Common myeloid progenitor, CD34-positive (primary cell): ENCODE results near the gene NEGR1.

Experiments used
- CTCF ChIA-PET: fragments of 350-600 bp; sonication (Branson Sonifier 250); formaldehyde crosslinking; loops from one replicate; lab custom pipeline; 2021; ENCODE audit warnings: antibody characterized with exemption; lab: Charles Lee
- POLR2A ChIA-PET: fragments of 350-600 bp; sonication (Branson Sonifier 250); formaldehyde crosslinking; loops from one replicate; lab custom pipeline; 2021; ENCODE audit warnings: antibody characterized with exemption; lab: Charles Lee
- DNase-seq, 3 donors: peaks; one replicate each; pipeline versions ENCODE4 v3.0.0 to v3.0.0-alpha.2; 2013
- H3K27ac ChIP-seq, 2 experiments: 1 replicate in 1 of 2; 2 replicates in 1 of 2; pipeline ENCODE4 v1.7.0; 2013; ENCODE audit warnings: inconsistent platforms in 2 of 2, low read length in 2 of 2, mild to moderate bottlenecking in 2 of 2, low read depth in 1 of 2, moderate library complexity in 1 of 2; ENCODE audit not compliant: severe bottlenecking in 2 of 2, insufficient read depth in 1 of 2, poor library complexity in 1 of 2
- H3K27me3 ChIP-seq, 5 experiments: replicated peaks in 2 of 5; 1 replicate in 3 of 5; 2 replicates in 2 of 5; pipeline versions ENCODE4 v1.6.1 to v1.7.0; 2013; ENCODE audit warnings: low read length in 4 of 5, mild to moderate bottlenecking in 2 of 5, moderate library complexity in 2 of 5, inconsistent platforms in 1 of 5; ENCODE audit not compliant: insufficient read depth in 5 of 5, control insufficient read depth in 4 of 5
- H3K36me3 ChIP-seq, 4 experiments: 1 replicate in 2 of 4; 2 replicates in 2 of 4; pipeline versions ENCODE4 v1.6.1 to v1.7.0; 2013; ENCODE audit warnings: low read length in 3 of 4, control low read depth in 1 of 4, mild to moderate bottlenecking in 1 of 4; ENCODE audit not compliant: control insufficient read depth in 4 of 4, insufficient read depth in 4 of 4
- H3K4me1 ChIP-seq, 4 experiments: 1 replicate in 3 of 4; 2 replicates in 1 of 4; pipeline versions ENCODE4 v1.6.1 to v1.7.1; 2013; ENCODE audit warnings: low read length in 3 of 4, mild to moderate bottlenecking in 3 of 4, control low read depth in 1 of 4, inconsistent platforms in 1 of 4, moderate library complexity in 1 of 4; ENCODE audit not compliant: control insufficient read depth in 4 of 4, insufficient read depth in 4 of 4; ENCODE audit errors: control extremely low read depth in 1 of 4
- H3K4me3 ChIP-seq, 7 experiments: 1 replicate in 4 of 7; 2 replicates in 3 of 7; pipeline versions ENCODE4 v1.5.1 to v1.7.0; 2013; ENCODE audit warnings: mild to moderate bottlenecking in 7 of 7, low read length in 6 of 7, moderate library complexity in 6 of 7, inconsistent platforms in 2 of 7, low read depth in 2 of 7, control low read depth in 1 of 7; ENCODE audit not compliant: insufficient read depth in 4 of 7, control insufficient read depth in 1 of 7; ENCODE audit errors: extremely low read depth in 1 of 7
- H3K9me3 ChIP-seq, 5 experiments: 1 replicate in 4 of 5; 2 replicates in 1 of 5; pipeline versions ENCODE4 v1.6.1 to v1.7.1; 2013; ENCODE audit warnings: low read length in 4 of 5, mild to moderate bottlenecking in 2 of 5, inconsistent platforms in 1 of 5, low read depth in 1 of 5, moderate library complexity in 1 of 5; ENCODE audit not compliant: control insufficient read depth in 4 of 5, insufficient read depth in 2 of 5; ENCODE audit errors: control extremely low read depth in 1 of 5
- WGBS: methylation state at CpG from one replicate; pipeline ENCODE4 v1.1.5; 2013; ENCODE audit not compliant: insufficient coverage; 5-methylcytosine and 5-hydroxymethylcytosine counted together

NEGR1 gene

GRCh38 chr1:72285074-72285425 lies 2.7 kb upstream of the NEGR1 start:
- 0% methylated on average over 2 of the region's 3 CpGs for WGBS
- H3K4me1 ChIP-seq = peaks cover 12 to 51% (median 32%) of the 10 kb centered on the region in 4 experiments
- H3K4me3 ChIP-seq = peak overlapping the region in 6 of 7 experiments; percentile 89 to 98 (median 96)
- H3K9me3 ChIP-seq = no peaks in the 10 kb centered on the region
- ChIA-PET CTCF (interaction anchor here (0.9 to 2.4 kb wide), 7 partner anchors 15 to 338 kb away, joined by 3 to 7 read pairs (median 4); no protein-coding TSS in a partner anchor), POLR2A (interaction anchor here (0.7 kb wide), 1 partner anchor 10 kb away, joined by 3 read pairs; no protein-coding TSS in a partner anchor)
- H3K36me3 ChIP-seq = no peaks in the 10 kb centered on the region
- DNase-seq = peak in 2 of 3 donors; percentile 34 to 42
- peak overlapping the region; percentile 86 to 96 for H3K27ac ChIP-seq
- H3K27me3 ChIP-seq = no peaks in the 10 kb centered on the region

GRCh38 chr1:72284348-72285073 lies 2.2 kb upstream of the NEGR1 start:
- POLR2A ChIA-PET = interaction anchor here (0.7 to 0.8 kb wide), 2 partner anchors 10 to 11 kb away, joined by 3 read pairs; no protein-coding TSS in a partner anchor
- CTCF ChIA-PET = interaction anchor here (0.7 to 1.9 kb wide), 8 partner anchors 14 to 339 kb away, joined by 3 to 5 read pairs (median 4); no protein-coding TSS in a partner anchor
- Histone ChIP-seq H3K4me1 (peaks cover 12 to 47% (median 29%) of the 10 kb centered on the region in 4 experiments), H3K4me3 (peak overlapping the region; percentile 35 to 98 (median 95)), H3K36me3 (no peaks in the 10 kb centered on the region), H3K9me3 (no peaks in the 10 kb centered on the region), H3K27me3 (no peaks in the 10 kb centered on the region), H3K27ac (peak overlapping the region; percentile 86 to 96)
- WGBS = 0% methylated on average over 12 of the region's 24 CpGs
- DNase-seq = peak; percentile 68 to 79 (median 70)

- H3K27ac ChIP-seq = peak overlapping the region; percentile 86 to 96
- CTCF ChIA-PET = interaction anchor here (0.7 to 1.9 kb wide), 7 partner anchors 14 to 339 kb away, joined by 3 to 5 read pairs (median 4); no protein-coding TSS in a partner anchor
- WGBS = 0% methylated on average over 1 of the region's 7 CpGs
- peaks cover 9 to 46% (median 29%) of the 10 kb centered on the region in 4 experiments for H3K4me1 ChIP-seq
- H3K36me3 ChIP-seq = no peaks in the 10 kb centered on the region
- POLR2A ChIA-PET = interaction anchor here (0.8 kb wide), 1 partner anchor 11 kb away, joined by 3 read pairs; no protein-coding TSS in a partner anchor
- no peak for DNase-seq
- no peaks in the 10 kb centered on the region for H3K9me3 ChIP-seq
- peak overlapping the region; percentile 89 to 98 (median 96) for H3K4me3 ChIP-seq
- no peaks in the 10 kb centered on the region for H3K27me3 ChIP-seq
Measured at GRCh38 chr1:72284084-72284347, 1.7 kb upstream of the NEGR1 start.

- Histone ChIP-seq H3K27ac (peak overlapping the region; percentile 86 to 96), H3K4me3 (peak overlapping the region; percentile 89 to 98 (median 96)), H3K9me3 (no peaks in the 10 kb centered on the region), H3K4me1 (peaks cover 7 to 44% (median 28%) of the 10 kb centered on the region in 4 experiments), H3K27me3 (no peaks in the 10 kb centered on the region), H3K36me3 (no peaks in the 10 kb centered on the region)
- whole genome bisulfite sequencing = under 1% methylated on average over 49 of the region's 56 CpGs
- ChIA-PET POLR2A (interaction anchor here (0.8 kb wide), 1 partner anchor 12 kb away, joined by 3 read pairs; no protein-coding TSS in a partner anchor), CTCF (interaction anchor here (0.7 to 1.9 kb wide), 8 partner anchors 13 to 340 kb away, joined by 3 to 6 read pairs (median 4); no protein-coding TSS in a partner anchor)
- DNase-seq = peak; percentile 67 to 88 (median 81)
Measured at GRCh38 chr1:72283307-72284083, 1.2 kb upstream of the NEGR1 start.

GRCh38 chr1:72283022-72283306 lies 625 bp upstream of the NEGR1 start:
- Histone ChIP-seq H3K4me3 (peak overlapping the region; percentile 89 to 98 (median 96)), H3K36me3 (no peaks in the 10 kb centered on the region), H3K27ac (peak overlapping the region; percentile 86 to 96), H3K4me1 (peaks cover 7 to 46% (median 28%) of the 10 kb centered on the region in 4 experiments), H3K27me3 (no peaks in the 10 kb centered on the region), H3K9me3 (no peaks in the 10 kb centered on the region)
- POLR2A ChIA-PET = no interaction called here
- 0% methylated on average over 7 of the region's 8 CpGs for WGBS
- CTCF ChIA-PET = interaction anchor here (0.9 to 1.9 kb wide), 3 partner anchors 82 to 275 kb away, joined by 3 to 6 read pairs (median 5); no protein-coding TSS in a partner anchor
- no peak for DNase-seq

GRCh38 chr1:72281637-72282270 lies 585 bp downstream of the NEGR1 start:
- 3% methylated on average over 10 of the region's 10 CpGs for WGBS

More at GRCh38 chr1:72281637-72282270, 585 bp downstream of the NEGR1 start:
- peak in 2 of 3 donors; percentile 35 to 46 for DNase-seq
- H3K36me3 ChIP-seq = no peaks in the 10 kb centered on the region
- peak overlapping the region in 1 of 2 experiments; percentile 39 for H3K27ac ChIP-seq
- peak overlapping the region; percentile 54 to 98 (median 95) for H3K4me3 ChIP-seq
- ChIA-PET POLR2A (interaction anchor here (0.6 kb wide), 1 partner anchor 374 kb away, joined by 3 read pairs; no protein-coding TSS in a partner anchor), CTCF (no interaction called here)
- H3K27me3 ChIP-seq = no peaks in the 10 kb centered on the region
- H3K9me3 ChIP-seq = no peaks in the 10 kb centered on the region
- peaks cover 7 to 43% (median 28%) of the 10 kb centered on the region in 4 experiments for H3K4me1 ChIP-seq
